Tibial nerve (tissue), 4 donors: ENCODE measurements around the gene SDCCAG8. TPM values are rescaled to one million over a fixed set of nuclear protein-coding genes. Genes with fewer than 3 reads are reported as not detected.

Source experiments
- DNase-seq, 2 donors: peaks; one replicate each; pipeline ENCODE4 v3.0.0-alpha.2; 2019; ENCODE audit warnings: low spot score in 2 of 2
- H3K27ac ChIP-seq, 4 donors: fragments of 200-600 bp; sonication (generic) in 3 of 4; one replicate each; pipeline ENCODE4 v1.5.1; 2017 to 2019; ENCODE audit warnings: mild to moderate bottlenecking in 1 of 4
- H3K27me3 ChIP-seq, 2 donors: fragments of 200-600 bp; sonication (generic) in 1 of 2; one replicate each; pipeline versions ENCODE4 v1.5.1 to v1.6.0; 2017 to 2019
- H3K36me3 ChIP-seq, 3 donors: fragments of 200-600 bp; sonication (generic); one replicate each; pipeline ENCODE4 v1.5.1; 2018 to 2019
- H3K4me1 ChIP-seq, 4 donors: fragments of 200-600 bp; sonication (generic) in 3 of 4; one replicate each; pipeline ENCODE4 v1.5.1; 2017 to 2019
- H3K4me3 ChIP-seq, 4 donors: fragments of 200-600 bp; sonication (generic) in 3 of 4; one replicate each; pipeline ENCODE4 v1.5.1; 2017 to 2019; ENCODE audit warnings: mild to moderate bottlenecking in 1 of 4, moderate library complexity in 1 of 4
- H3K9me3 ChIP-seq, 4 donors: fragments of 200-600 bp; sonication (generic) in 3 of 4; one replicate each; pipeline ENCODE4 v1.5.1; 2017 to 2019
- CTCF ChIP-seq, 5 experiments: fragments of 200-600 bp in 3 of 5; fragments of 450-650 bp in 2 of 5; sonication (generic) in 3 of 5; IDR thresholded peaks; one replicate each; pipeline ENCODE4 v1.5.1; 2016 to 2019; ENCODE audit warnings: antibody characterized with exemption in 5 of 5, mild to moderate bottlenecking in 3 of 5, moderate library complexity in 2 of 5
- EP300 ChIP-seq, 2 donors: sonication (generic); formaldehyde crosslinking; IDR thresholded peaks; one replicate each; pipeline ENCODE4 v1.6.1; 2017; ENCODE audit warnings: antibody characterized with exemption in 2 of 2, mild to moderate bottlenecking in 1 of 2
- POLR2A ChIP-seq, 2 donors: fragments of 450-650 bp; IDR thresholded peaks; one replicate each; pipeline ENCODE4 v1.6.1; 2017; ENCODE audit warnings: antibody characterized with exemption in 2 of 2, mild to moderate bottlenecking in 2 of 2, moderate library complexity in 2 of 2
- WGBS, 2 donors: methylation state at CpG; one replicate each; pipeline ENCODE4 v1.1.5; 2018; 5-methylcytosine and 5-hydroxymethylcytosine counted together
- total RNA-seq, 4 donors: library from RNA; depleted of rRNA; stranded (reverse); fragments of >200 nt; gene quantifications; one replicate each; pipeline ENCODE4 v1.1.0, GENCODE V29; 2016

The SDCCAG8 gene
- total RNA-seq, 4 donors from 2014 or later = 39.0 to 86.5 (median 56.0) TPM

GRCh38 chr1:243249214-243249613 is 6.6 kb upstream of the SDCCAG8 start:
- DNase-seq = no peak
- H3K27me3 ChIP-seq = no peaks in the 10 kb centered on the region
- no peak overlapping the region for H3K27ac ChIP-seq
- H3K4me3 ChIP-seq = no peak overlapping the region
- no peaks in the 10 kb centered on the region for H3K36me3 ChIP-seq
- TF ChIP-seq CTCF (IDR thresholded peaks at IDR 0.05) (no peak), POLR2A (IDR thresholded peaks at IDR 0.05) (no peak), EP300 (IDR thresholded peaks at IDR 0.05) (no peak)
- no peaks in the 10 kb centered on the region for H3K9me3 ChIP-seq
- H3K4me1 ChIP-seq = peaks cover 0 to 70% (median 19%) of the 10 kb centered on the region in 4 donors
- WGBS, 2 donors = 99 to 100% methylated on average over 3 of the region's 3 CpGs

DNA sequence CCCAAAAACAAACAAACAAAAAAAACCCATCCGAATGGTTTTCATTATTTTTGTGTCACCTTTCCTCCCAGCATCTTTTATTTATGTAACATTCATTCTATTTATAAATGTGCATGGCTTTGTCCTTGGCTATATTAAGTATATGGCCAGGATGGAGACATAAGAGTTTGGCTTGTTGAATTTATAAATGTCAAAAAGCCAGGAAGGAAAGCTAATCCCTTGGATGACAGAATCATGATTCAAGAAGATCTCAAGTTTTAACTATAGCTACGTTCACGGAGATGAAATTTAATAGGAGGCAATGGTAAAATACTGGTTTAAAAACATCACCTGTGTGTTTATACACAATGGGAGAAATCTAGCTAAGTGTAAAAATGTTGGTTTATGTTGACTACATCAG is 5.7 kb upstream of the SDCCAG8 start:
- no peak for DNase-seq
- 78 to 81% methylated on average over 3 of the region's 3 CpGs for WGBS, 2 donors

GRCh38 chr1:243251539-243251938 is 4.3 kb upstream of the SDCCAG8 start:
- Histone ChIP-seq H3K36me3 (no peaks in the 10 kb centered on the region), H3K4me3 (no peak overlapping the region), H3K9me3 (no peaks in the 10 kb centered on the region), H3K4me1 (peaks cover 0 to 67% (median 20%) of the 10 kb centered on the region in 4 donors), H3K27me3 (no peaks in the 10 kb centered on the region), H3K27ac (peak overlapping the region in 1 of 4 donors; percentile 15)
- 62 to 70% methylated on average over 1 of the region's 1 CpG for WGBS, 2 donors
- TF ChIP-seq CTCF (IDR thresholded peaks at IDR 0.05) (no peak), EP300 (IDR thresholded peaks at IDR 0.05) (no peak), POLR2A (IDR thresholded peaks at IDR 0.05) (no peak)
- DNase-seq = no peak

More for the DNA sequence above, 5.7 kb upstream of the SDCCAG8 start:
- H3K36me3 ChIP-seq = no peaks in the 10 kb centered on the region
- no peak overlapping the region for H3K27ac ChIP-seq
- H3K4me1 ChIP-seq = peaks cover 0 to 66% (median 19%) of the 10 kb centered on the region in 4 donors
- H3K9me3 ChIP-seq = no peaks in the 10 kb centered on the region
- H3K4me3 ChIP-seq = no peak overlapping the region
- H3K27me3 ChIP-seq = no peaks in the 10 kb centered on the region
- no peak for TF ChIP-seq EP300 (IDR thresholded peaks at IDR 0.05)
- no peak for TF ChIP-seq POLR2A (IDR thresholded peaks at IDR 0.05)
- no peak for TF ChIP-seq CTCF (IDR thresholded peaks at IDR 0.05)

GRCh38 chr1:243253211-243253925 is 2.5 kb upstream of the SDCCAG8 start:
- WGBS, 2 donors = 2 to 3% methylated on average over 8 of the region's 8 CpGs

More at GRCh38 chr1:243253211-243253925, 2.5 kb upstream of the SDCCAG8 start:
- Histone ChIP-seq H3K27me3 (no peaks in the 10 kb centered on the region), H3K4me1 (peaks cover 0 to 67% (median 25%) of the 10 kb centered on the region in 4 donors), H3K36me3 (no peaks in the 10 kb centered on the region), H3K9me3 (no peaks in the 10 kb centered on the region), H3K27ac (peak overlapping the region; percentile 91 to 97 (median 94)), H3K4me3 (peak overlapping the region; percentile 52 to 83 (median 74))
- TF ChIP-seq POLR2A (IDR thresholded peaks at IDR 0.05) (no peak), EP300 (IDR thresholded peaks at IDR 0.05) (no peak), CTCF (IDR thresholded peaks at IDR 0.05) (no peak)
- DNase-seq = no peak
